Measurements from ENCODE around the gene APLN.

The APLN gene

GRCh38 chrX:129599996-129600395 lies 54.8 kb downstream of the APLN start:
- no peak for TF ChIP-seq CTCF (IDR thresholded peaks at IDR 0.05; ENCODE audit: low read depth, low read length, missing control alignments)
- no peak for DNase-seq (ENCODE audit: low read depth)
- in situ Hi-C loops (cut with HindIII; ENCODE audit: low sequenced_read_pairs): loop anchor here (10.0 to 25.0 kb wide), 2 partner anchors 112 to 435 kb away; no protein-coding TSS in a partner anchor
- no peak overlapping the region for H3K4me3 ChIP-seq (ENCODE audit: low read depth, low read length)

GRCh38 chrX:129599499-129599898 lies 55.3 kb downstream of the APLN start:
- no peak for TF ChIP-seq CTCF (IDR thresholded peaks at IDR 0.05; ENCODE audit: low read depth, low read length, missing control alignments)
- H3K4me3 ChIP-seq (ENCODE audit: low read depth, low read length): no peak overlapping the region
- DNase-seq (ENCODE audit: low read depth): no peak
- in situ Hi-C loops (cut with HindIII; ENCODE audit: low sequenced_read_pairs): no loop called here

- in situ Hi-C loops (cut with HindIII; ENCODE audit: low sequenced_read_pairs): no loop called here
- no peak for TF ChIP-seq CTCF (IDR thresholded peaks at IDR 0.05; ENCODE audit: low read depth, low read length, missing control alignments)
- H3K4me3 ChIP-seq (ENCODE audit: low read depth, low read length): no peak overlapping the region
- no peak for DNase-seq (ENCODE audit: low read depth)
These were observed 56.9 kb downstream of the APLN start for GRCh38 chrX:129597905-129598304.

GRCh38 chrX:129596077-129596476 lies 58.7 kb downstream of the APLN start:
- DNase-seq (ENCODE audit: low read depth): no peak
- TF ChIP-seq CTCF (IDR thresholded peaks at IDR 0.05; ENCODE audit: low read depth, low read length, missing control alignments): no peak
- no peak overlapping the region for H3K4me3 ChIP-seq (ENCODE audit: low read depth, low read length)
- in situ Hi-C loops (cut with HindIII; ENCODE audit: low sequenced_read_pairs): no loop called here
